SK-N-SH (cell line): ENCODE measurements around the gene BCO1.

Experiments used
- CTCF ChIP-seq: fragments of 200-600 bp; sonication (generic); IDR thresholded peaks from 2 replicates; pipeline ENCODE4 v1.6.1; 2017; ENCODE audit warnings: antibody characterized with exemption, mild to moderate bottlenecking, moderate library complexity
- EP300 ChIP-seq, 2 experiments: IDR thresholded peaks; 2 replicates each; pipeline versions ENCODE4 v1.4.0 to v1.6.1; 2012; ENCODE audit warnings: borderline replicate concordance in 1 of 2, low read depth in 1 of 2, low read length in 1 of 2
- EZH2phosphoT487 ChIP-seq: fragments of 200-600 bp; sonication (generic); IDR thresholded peaks from 2 replicates; pipeline ENCODE4 v1.6.1; 2017; ENCODE audit warnings: low read depth, mixed run types, mild to moderate bottlenecking, antibody characterized with exemption, moderate library complexity, borderline replicate concordance
- FOXM1 ChIP-seq: IDR thresholded peaks from 2 replicates; pipeline ENCODE4 v1.4.0; 2012; ENCODE audit warnings: low read depth, mild to moderate bottlenecking
- GABPA ChIP-seq: IDR thresholded peaks from 2 replicates; pipeline ENCODE4 v1.4.0; 2012; ENCODE audit warnings: low read depth, mild to moderate bottlenecking
- RCOR1 ChIP-seq: fragments of 150-350 bp; IDR thresholded peaks from 2 replicates; pipeline ENCODE4 v1.6.1; 2017; ENCODE audit warnings: antibody characterized with exemption, low read length
- REST ChIP-seq: IDR thresholded peaks from 2 replicates; pipeline ENCODE4 v1.6.1; 2012; ENCODE audit warnings: mild to moderate bottlenecking, low read depth, low read length, moderate library complexity
- RFX5 ChIP-seq: IDR thresholded peaks from 2 replicates; pipeline ENCODE4 v1.6.1; 2012; ENCODE audit warnings: mild to moderate bottlenecking, improper control_type of control experiment, low read length
- RXRA ChIP-seq: IDR thresholded peaks from 2 replicates; pipeline ENCODE4 v1.4.0; 2012; ENCODE audit warnings: low read depth, mild to moderate bottlenecking, borderline replicate concordance
- ZBTB33 ChIP-seq: IDR thresholded peaks from 2 replicates; pipeline ENCODE4 v1.4.0; 2012; ENCODE audit warnings: low read depth, borderline replicate concordance

DNA sequence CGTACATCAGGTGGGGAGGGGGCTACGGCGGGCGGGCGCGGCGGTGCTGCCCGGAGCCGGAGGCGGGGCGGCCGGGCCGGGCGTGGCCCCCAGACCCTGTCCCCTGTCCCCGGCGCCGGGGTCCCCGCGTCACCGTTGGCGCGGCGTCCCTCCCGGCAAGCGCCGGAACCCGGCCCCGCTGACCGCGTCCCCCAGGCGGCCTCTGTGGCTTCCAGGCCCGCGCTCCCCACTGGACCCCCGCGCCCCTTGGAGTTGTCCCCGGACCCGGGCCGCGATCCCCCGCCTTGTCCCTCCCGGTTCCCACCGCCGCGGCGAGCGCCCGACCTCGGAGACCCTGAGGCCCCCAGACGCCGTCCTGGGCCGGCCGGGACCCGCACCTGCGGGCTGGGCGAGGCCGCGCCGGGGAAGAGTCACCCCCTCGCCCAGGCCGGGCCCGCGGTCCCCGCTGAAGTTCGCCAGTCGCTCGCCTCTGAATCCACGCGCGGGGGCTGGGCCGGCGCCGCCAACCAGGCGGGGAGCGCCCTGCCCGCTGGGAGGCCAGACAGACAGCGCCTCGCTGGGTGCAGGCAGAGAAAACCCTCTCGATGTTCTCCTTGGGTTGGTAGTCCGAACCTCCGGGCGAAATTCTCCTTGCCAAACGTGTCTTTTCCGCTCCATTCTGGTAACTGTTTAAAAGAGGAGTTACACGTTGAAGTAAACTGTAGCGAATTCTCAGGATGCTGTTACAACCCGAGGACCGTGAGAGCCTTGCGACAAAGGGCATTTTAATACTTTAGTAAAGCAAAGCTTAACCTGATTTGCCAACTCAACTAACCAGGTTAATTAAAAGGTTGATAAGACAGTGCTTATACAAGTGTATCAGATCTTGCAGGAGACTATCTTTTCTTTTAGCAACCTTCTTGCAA lies 77.0 kb downstream of the BCO1 start:
- TF ChIP-seq CTCF (peak; percentile 17; the same call in 1 of the 2 replicates), REST (no peak), EP300 (IDR thresholded peaks at IDR 0.05; ENCODE audit: borderline replicate concordance in 1 of 2, low read depth in 1 of 2, low read length in 1 of 2) (no peak), FOXM1 (no peak), GABPA (no peak), RFX5 (no peak), ZBTB33 (no peak), EZH2phosphoT487 (no peak), RXRA (no peak), RCOR1 (no peak)
